Stimulated activated CD8-positive, alpha-beta memory T cell treated with anti-CD3 and anti-CD28 coated beads, Interleukin-15, amount 100 ng/mL, for 48 hours (primary cell): ENCODE results near the gene TPTE2.
"Not testable (repeated sequence)": the region's sequence is repeated elsewhere in the genome, so short reads cannot be mapped to it uniquely, and the experiment has no call there.

Source experiments
- DNase-seq, 2 donors: peaks; one replicate each; pipeline ENCODE4 v3.0.0-alpha.2; 2020; ENCODE audit warnings: low read depth in 2 of 2

Gene TPTE2

DNA sequence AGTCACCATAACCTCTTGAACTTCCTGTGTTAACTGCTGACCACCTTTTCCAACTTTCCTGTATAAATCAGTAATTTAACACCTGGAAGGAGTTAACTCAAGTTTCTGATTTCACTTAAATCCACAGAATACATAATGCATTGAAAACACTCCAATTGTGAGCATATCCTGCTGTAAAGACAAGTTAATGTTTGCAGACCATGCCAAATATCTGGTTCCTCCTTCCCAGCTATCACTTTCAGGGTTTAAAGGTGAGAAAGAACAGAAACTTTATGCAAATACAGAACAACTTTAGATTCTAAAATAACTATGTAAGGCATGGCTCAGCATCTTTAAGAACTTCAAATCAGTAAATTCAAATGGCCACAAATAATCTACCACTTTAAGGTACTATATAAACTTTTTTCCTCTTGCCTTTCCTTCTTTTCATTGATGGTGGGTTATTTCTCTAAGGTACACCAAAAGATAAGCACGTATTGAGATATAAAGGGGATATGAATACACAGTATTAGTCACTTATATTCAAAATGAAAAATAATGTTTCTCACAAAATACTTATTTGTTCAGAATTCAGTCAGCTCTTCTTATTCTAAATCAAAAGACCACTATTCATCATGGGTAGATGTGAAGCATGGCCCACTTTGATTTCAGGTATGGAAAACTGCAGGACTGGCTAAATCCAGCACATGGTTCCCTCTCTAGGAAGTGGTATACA lies 6.6 kb upstream of the TPTE2 start:
- no peak for DNase-seq

DNA sequence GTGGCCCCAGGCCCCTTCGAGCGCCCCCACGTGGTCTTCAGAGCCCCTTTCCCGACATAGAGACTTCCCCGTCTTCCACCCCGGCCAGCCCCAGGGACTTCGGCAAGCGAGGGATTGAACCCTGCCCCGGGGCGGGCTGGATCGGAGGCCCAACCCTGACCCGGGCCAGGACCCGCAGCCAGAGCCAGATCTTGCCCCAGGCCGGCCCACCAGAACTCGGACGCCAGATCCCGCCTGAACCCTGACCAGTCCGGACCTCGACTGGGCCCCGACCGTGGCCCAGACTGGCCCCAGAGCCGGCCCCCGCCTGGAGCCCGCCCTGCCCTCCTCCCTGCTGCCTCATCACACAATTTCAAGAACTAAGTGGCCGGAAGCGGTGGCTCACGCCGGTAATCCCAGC lies 253 bp upstream of the TPTE2 start:
- DNase-seq: no peak

DNA sequence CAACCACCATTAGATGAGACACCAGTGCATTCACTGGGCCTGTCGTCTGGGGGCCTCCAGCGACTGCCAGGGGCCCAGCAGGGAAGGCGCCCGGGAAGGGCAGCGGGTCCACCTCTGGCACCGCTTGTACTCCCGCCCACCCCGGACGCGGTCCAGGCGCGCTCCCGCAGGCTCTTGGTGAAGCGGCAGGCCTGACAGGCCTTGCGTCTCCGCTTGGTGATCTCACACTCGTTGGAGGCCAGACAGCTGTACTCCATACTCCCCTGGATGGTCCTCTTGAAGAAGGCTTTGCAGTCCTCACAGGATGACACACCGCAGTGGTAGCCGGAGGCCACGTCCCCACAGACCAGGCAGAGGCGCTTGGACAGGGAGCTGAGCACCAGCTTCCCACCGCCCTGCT lies 660 bp downstream of the TPTE2 start:
- DNase-seq: not testable (repeated sequence)

DNA sequence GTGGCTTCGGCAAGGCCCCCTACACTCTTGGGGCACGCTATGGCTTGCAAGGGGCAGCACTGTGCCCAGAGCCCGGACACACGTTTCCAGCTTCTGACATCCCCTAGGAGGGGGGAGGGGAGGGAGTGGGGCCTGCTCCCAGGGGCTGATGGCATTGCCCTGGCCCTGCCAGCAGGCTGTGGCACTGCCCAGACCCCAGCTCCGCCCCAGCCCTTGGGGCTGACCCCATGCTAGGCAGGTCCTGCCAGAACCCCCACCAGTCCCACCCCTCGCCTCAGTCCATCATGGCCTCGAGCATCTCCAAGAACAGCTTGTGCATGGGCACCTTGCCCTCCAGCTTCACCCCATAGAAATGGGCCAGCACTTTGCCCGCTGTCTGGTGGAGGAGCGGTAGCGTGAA lies 1.6 kb downstream of the TPTE2 start:
- not testable (repeated sequence) for DNase-seq

DNA sequence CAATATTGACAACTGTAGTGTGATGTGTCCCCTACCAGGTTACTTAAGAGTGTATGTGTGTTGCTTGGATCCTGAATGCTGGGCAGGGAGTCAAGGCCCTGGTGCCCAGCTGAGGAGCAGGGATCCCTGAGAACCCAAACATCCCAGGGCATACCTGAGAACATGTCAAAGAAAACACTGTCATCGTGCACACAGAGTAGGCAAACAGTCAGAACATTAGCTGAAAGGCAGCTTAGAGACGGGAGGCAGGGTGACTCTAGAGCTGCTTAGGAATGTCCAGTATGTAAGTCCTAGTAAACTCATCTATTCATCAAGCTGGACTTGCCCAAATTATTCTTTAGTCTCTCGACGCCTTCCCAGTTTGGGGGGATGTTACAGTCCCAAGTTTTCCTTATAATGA lies 4.0 kb downstream of the TPTE2 start:
- DNase-seq: not testable (repeated sequence)

DNA sequence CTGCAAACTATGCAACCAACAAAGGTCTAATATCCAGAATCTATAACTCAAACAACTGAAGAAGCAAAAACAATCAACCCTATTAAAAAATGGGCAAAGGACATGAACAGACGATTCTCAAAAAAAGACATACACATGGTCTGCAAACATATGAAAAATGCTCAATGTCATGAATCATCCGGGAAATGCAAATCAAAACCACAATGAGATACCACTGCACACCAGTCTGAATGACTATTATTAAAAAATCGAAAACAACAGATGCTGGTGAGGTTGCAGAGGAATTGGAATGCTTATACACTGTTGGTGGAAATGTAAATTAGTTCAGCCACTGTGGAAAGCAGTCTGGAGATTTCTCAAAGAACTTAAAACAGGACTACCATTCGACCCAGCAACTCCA lies 12.1 kb downstream of the TPTE2 start:
- not testable (repeated sequence) for DNase-seq

DNA sequence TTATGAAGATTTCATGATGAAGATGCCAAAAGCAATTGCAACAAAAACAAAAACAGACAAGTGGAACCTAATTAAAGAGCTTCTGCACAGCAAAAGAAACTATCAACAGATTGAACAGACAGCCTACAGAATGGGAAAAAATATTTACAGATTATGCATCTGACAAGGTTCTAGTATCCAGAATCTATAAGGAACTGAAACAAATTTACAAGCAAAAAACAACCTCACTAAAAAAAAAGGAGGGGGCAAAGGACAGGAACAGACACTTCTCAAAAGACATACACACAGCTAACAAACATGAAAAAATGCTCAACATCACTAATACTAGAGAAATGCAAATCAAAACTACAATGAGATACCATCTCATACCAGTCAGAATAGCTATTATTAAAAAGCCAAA lies 35.7 kb downstream of the TPTE2 start:
- not testable (repeated sequence) for DNase-seq

DNA sequence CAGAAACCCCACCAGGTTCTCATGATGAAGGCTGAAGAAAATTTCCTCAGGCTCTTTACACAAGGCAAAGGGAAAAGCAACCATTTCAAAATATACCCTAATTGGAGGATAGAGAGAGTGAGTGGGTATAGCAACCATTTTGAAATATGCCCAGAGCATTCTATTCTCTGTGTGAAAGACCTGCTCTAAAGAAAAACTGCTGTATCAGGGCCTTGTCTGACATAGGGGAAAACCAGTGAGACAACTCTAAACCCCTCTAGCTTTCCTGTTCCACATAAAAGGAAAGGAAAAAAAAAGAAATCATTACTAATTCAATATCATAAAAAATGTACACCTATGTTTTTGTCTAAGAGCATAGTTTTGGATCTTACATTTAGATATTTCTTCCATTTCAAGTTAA lies 42.3 kb downstream of the TPTE2 start:
- DNase-seq: no peak

DNA sequence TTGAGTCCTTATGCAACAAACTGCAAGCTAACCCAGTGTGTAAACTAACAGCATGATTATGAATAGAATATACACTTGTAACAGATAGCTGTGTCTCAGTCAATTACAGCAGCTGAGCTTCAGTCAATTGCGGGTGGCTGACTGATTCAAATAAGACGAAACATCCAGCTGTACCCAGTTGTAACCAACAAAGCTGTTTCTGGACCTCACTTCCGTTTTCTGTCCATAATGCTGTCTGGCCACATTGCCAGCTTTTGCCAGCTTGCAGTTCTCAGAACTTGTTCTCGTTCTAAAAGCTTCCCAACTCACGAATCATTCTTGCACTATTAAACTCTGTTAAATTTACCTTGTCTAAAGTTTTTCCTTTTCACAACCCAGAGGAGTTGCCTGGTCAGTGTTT lies 53.7 kb downstream of the TPTE2 start:
- not testable (repeated sequence) for DNase-seq

DNA sequence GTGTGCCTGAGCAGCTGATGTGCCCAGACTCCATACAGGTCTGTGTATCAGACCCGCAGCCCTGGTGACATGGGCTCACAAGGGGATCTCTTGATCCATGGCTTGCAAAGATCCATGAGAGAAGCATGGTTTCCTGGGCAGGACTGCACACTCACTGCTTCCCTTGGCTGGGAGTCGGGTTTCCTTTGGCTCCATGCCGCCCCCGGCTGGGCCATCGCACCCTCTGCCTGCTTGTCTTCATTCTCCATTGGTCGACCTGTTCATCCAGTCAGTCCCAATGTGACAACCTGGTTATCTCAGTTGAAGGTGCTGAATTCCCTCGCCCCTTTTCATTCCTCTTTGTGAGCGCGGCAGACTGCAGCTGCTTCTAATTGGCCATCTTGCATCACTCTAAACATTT lies 101.2 kb downstream of the TPTE2 start:
- not testable (repeated sequence) for DNase-seq

DNA sequence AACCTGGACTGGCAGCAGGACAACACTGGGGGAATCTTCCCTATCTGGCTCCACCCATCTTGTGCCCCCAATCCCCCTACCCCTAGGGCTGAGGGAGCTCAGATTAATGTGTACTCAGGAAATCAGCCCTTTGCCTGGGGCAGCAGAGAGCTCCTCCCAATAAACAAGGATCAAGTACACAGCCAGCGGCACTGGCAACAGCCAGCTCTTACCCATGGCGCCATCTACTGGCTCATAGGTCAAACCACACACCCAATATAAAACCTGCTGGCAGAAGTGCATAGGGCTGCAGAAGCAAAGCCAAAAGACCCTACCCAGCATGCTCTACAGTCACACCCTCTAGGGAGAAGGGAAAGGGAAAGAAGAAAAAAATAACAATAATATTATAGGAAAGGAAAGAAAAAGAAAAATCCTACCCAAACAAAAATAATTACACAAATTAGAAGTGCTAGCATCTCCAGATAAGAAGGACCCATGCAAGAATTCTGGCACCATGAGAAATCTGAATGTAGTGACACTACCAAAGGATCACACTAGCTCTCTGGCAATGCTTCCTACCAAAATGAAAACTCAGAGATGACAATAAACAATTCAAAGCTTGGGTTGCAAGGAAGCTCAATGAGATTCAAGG lies 122.2 kb downstream of the TPTE2 start:
- DNase-seq: not testable (repeated sequence)

DNA sequence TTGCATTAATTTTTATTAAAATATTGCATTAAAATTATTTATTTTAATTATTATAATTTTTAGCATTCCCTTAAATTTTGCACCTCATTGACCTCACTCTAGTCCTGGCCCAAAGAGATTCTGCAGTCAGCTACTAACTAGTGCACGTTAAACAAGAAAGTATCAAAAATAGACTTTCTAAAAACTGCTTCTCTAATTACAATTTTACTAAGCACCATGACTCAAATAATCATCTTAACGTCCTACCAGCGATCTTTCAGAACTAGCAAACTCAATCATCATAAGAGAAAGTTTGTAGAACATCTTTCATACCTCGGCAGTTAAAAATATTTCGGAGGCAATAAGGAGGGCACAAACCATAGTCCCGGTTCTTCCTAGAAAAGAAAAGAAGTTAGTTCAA lies 123.6 kb downstream of the TPTE2 start:
- DNase-seq: not testable (repeated sequence)

DNA sequence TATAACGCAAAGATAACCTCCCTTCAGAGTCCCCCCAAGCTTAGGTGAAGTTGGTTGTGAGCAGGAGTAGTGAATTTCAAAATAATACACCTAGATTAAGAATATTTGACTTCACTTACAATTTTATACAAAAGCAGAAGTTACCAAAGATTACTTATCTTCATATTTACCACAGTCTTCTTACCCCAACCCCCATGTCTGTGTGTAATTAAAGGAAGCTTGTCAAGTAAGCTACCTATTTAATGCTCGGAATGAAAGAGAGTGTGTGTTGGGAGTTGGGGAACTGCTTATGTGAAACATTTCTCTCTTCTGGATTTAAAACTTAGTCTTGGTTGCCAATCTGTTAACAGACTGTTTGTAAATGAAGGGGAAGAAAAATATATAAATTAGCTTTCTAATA lies 139.1 kb downstream of the TPTE2 start:
- DNase-seq: not testable (repeated sequence)

DNA sequence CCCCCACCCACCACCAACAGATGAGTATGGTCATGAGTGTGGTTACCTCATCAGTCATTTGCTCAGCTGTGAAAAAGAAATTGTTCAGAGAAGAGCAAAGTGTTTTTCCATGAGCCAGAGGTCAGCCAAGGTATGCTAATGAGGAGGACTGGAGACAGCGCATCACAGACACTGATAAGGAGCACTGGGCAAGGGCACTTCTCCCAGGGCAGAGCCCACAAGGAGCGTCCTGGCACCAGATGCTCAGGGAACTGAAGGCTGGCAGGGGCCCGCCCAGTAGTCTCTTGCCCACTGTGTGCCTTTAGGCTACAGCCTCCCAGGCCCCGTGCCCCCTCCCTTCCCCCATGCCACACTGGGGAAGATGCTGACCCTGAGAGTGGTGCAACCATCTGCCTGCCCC lies 148.8 kb downstream of the TPTE2 start:
- DNase-seq: not testable (repeated sequence)

DNA sequence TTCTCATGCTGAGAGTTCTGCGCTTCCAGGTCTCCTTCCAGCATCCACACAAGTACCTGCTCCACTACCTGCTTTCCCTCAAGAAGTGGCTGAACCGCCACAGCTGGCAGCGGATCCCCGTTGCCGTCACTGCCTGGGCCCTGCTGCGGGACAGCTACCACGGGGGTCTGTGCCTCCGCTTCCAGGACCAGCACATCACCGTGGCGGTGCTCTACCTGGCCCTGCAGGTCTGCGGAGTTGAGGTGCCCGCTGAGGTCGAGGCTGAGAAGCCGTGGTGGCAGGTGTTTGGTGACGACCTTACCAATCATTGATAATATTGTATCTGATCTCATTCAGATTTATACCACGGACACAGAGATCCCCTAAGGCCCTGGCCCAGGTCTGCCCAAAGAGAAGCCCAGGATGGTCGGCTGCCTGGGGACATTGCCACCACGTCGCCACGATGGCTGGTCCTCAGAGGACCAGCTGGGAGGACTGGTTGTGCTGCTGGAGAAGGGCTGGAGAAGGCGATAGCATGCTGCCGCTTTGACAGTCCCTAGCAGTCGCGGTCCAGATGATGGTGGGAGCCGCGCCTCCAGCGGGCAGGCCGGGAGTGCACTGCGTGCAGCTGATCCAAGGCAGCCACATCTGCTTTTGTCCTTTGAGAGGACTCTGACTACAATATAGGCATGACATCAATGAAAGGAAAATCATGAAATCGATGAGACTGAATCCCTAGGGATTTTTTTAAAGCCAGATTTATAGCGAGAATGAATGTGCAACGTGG lies 178.4 kb downstream of the TPTE2 start:
- DNase-seq: not testable (repeated sequence)

DNA sequence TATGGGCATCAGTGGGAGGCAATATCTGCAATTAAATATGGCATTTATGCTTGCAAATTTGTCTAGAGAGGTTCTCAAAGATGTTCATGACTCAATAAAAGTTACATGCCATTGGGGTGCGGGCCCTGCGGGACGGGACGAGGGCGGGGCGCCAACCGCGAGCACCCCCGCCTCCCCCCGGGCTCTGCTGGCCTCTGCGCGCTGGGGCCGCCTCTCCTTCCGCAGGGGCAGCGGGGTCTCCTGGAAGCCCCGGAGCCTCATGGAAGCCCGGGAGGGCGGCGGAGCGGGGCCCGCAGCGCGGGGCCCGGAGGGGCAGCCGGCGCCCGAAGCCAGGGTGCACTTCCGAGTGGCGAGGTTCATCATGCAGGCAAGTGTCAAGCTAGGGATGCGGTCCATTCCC lies 179.2 kb downstream of the TPTE2 start:
- DNase-seq: no peak
